Tibial nerve (tissue), 3 donors: ENCODE data around the gene AASS.

Source experiments
- CTCF ChIP-seq, 5 experiments: fragments of 200-600 bp in 3 of 5; fragments of 450-650 bp in 2 of 5; sonication (generic) in 3 of 5; IDR thresholded peaks; one replicate each; pipeline ENCODE4 v1.5.1; 2016 to 2019; ENCODE audit warnings: antibody characterized with exemption in 5 of 5, mild to moderate bottlenecking in 3 of 5, moderate library complexity in 2 of 5
- POLR2A ChIP-seq, 2 donors: fragments of 450-650 bp; IDR thresholded peaks; one replicate each; pipeline ENCODE4 v1.6.1; 2017; ENCODE audit warnings: antibody characterized with exemption in 2 of 2, mild to moderate bottlenecking in 2 of 2, moderate library complexity in 2 of 2

GRCh38 chr7:122033641-122034040 is 110.4 kb downstream of the AASS start:
- TF ChIP-seq CTCF (IDR thresholded peaks at IDR 0.05) (no peak), POLR2A (IDR thresholded peaks at IDR 0.05) (no peak)
